Measurements from ENCODE around the gene SLBP. TPM values are rescaled to one million over a fixed set of nuclear protein-coding genes. Genes with fewer than 3 reads are reported as not detected.

The SLBP gene
- total RNA-seq, 1 experiment from 2014 or later: 98.3 TPM

DNA sequence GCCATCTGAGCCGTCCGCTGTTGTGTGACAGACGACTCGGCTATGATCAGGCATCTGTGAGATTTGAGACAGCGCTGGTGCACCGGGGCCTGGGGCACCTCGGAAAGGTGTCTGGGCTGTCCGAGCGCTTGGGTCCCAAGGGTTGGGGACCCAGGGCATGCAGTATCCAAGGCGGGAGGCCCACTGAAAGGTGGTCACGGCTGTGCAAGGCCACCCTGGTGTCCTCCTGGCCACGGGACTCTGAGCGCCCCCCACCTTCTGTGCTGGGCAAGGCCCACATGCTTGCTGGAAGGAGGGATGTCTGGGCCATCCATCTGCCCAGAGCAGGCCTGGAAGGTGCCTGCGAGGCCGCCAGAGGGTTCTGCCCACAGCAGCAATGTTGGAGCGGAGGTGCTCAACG, 29.1 kb upstream of the SLBP start:
- BruUV-seq (replicated peaks): no TSS peak
- Histone ChIP-seq H3K9me3 (ENCODE audit: low read length) (no peaks in the 10 kb centered on the region), H3K27me3 (ENCODE audit: low read length) (no peaks in the 10 kb centered on the region), H4K20me1 (ENCODE audit: low read length) (no peaks in the 10 kb centered on the region), H3K4me3 (ENCODE audit: low read length) (no peak overlapping the region), H3K4me2 (ENCODE audit: low read length) (no peak overlapping the region), H3K36me3 (ENCODE audit: low read depth, low read length) (peaks cover 30% of the 10 kb centered on the region), H3K9me2 (replicated peaks; ENCODE audit: low read length) (no peaks in the 10 kb centered on the region), H3K4me1 (ENCODE audit: insufficient read depth, low read length) (no peaks in the 10 kb centered on the region), H3K9ac (ENCODE audit: low read length) (no peak overlapping the region), H2AFZ (ENCODE audit: low read length) (no peak overlapping the region), H3F3A (ENCODE audit: low read length, unreplicated experiment) (no peaks in the 10 kb centered on the region), H3K27ac (ENCODE audit: low read length) (no peak overlapping the region), H3K79me2 (ENCODE audit: low read length) (no peaks in the 10 kb centered on the region)
- TF ChIP-seq, protein P1, sequence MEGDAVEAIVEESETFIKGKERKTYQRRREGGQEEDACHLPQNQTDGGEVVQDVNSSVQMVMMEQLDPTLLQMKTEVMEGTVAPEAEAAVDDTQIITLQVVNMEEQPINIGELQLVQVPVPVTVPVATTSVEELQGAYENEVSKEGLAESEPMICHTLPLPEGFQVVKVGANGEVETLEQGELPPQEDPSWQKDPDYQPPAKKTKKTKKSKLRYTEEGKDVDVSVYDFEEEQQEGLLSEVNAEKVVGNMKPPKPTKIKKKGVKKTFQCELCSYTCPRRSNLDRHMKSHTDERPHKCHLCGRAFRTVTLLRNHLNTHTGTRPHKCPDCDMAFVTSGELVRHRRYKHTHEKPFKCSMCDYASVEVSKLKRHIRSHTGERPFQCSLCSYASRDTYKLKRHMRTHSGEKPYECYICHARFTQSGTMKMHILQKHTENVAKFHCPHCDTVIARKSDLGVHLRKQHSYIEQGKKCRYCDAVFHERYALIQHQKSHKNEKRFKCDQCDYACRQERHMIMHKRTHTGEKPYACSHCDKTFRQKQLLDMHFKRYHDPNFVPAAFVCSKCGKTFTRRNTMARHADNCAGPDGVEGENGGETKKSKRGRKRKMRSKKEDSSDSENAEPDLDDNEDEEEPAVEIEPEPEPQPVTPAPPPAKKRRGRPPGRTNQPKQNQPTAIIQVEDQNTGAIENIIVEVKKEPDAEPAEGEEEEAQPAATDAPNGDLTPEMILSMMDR (conservative IDR thresholded peaks at IDR 0.05; ENCODE audit: low read depth, low read length): no peak
- TF ChIP-seq EZH2phosphoT487 (IDR thresholded peaks at IDR 0.05; ENCODE audit: borderline replicate concordance, low read length): no peak
- TF ChIP-seq EZH2 (IDR thresholded peaks at IDR 0.05; ENCODE audit: low read length, unreplicated experiment): no peak
- ATAC-seq (no peak), DNase-seq (no peak)
- ChIA-PET CTCF (no interaction called here), POLR2A (ENCODE audit: unreplicated experiment) (no interaction called here)
- intact Hi-C loops (cut with micrococcal nuclease): no loop called here

DNA sequence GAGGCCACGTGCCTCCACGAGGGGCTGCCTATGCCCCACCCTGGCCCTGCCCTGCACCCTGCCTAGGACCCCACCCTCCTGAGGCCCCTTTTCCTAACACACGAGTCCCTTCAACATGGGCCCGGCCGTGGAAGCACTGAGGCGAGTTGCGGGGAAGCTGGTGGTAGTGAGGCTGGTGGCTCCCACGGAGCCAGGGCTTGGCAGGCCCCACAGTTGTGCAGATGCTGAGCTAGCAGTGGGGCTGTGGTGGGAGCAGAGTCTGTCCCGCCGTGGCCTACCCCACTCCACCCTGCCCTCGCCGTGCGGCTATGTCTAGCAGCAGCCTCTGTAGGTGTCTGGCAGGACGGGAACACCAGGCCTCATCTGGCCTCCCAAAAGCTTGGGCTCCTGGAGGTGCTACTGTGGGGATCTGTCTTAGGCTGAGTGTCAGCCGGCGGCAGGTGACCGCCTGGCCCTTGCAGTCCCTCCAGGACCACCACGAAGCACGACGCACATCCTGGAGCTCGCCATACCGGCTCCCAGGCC, 28.0 kb upstream of the SLBP start:
- CTCF ChIA-PET: no interaction called here
- H3K36me3 ChIP-seq (ENCODE audit: low read depth, low read length): peaks cover 40% of the 10 kb centered on the region

DNA sequence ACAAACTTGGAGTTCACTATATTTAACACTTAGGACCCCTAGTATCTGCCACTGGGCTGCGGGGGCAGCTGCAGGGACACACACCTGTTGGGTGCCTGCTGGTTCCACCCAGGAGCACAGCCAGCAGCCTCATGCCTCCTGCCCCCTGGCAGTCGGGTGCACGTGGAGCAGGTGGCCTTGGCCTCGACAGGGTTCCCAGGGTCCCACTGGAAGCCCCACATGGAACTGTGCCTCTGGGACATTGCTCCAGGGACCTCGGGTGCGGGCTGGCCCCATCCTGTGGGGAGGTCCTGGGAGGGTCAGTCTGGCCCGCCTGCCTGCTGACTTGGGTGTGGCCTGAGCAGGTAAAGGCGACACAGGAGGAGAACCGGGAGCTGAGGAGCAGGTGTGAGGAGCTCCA, 27.2 kb upstream of the SLBP start:
- DNase-seq (no peak), ATAC-seq (no peak)
- H3K4me3 ChIP-seq (ENCODE audit: low read length): no peak overlapping the region
- no peaks in the 10 kb centered on the region for H3F3A ChIP-seq (ENCODE audit: low read length, unreplicated experiment)
- H3K27ac ChIP-seq (ENCODE audit: low read length): no peak overlapping the region
- H3K9ac ChIP-seq (ENCODE audit: low read length): no peak overlapping the region
- POLR2A ChIA-PET (ENCODE audit: unreplicated experiment): no interaction called here
- no peaks in the 10 kb centered on the region for H3K79me2 ChIP-seq (ENCODE audit: low read length)
- no peaks in the 10 kb centered on the region for H3K9me2 ChIP-seq (replicated peaks; ENCODE audit: low read length)
- H4K20me1 ChIP-seq (ENCODE audit: low read length): no peaks in the 10 kb centered on the region
- TF ChIP-seq, protein P1 (conservative IDR thresholded peaks at IDR 0.05; ENCODE audit: low read depth, low read length): no peak
- TF ChIP-seq EZH2 (IDR thresholded peaks at IDR 0.05; ENCODE audit: low read length, unreplicated experiment) (no peak), EZH2phosphoT487 (IDR thresholded peaks at IDR 0.05; ENCODE audit: borderline replicate concordance, low read length) (no peak)
- no TSS peak for BruUV-seq (replicated peaks)
- no peak overlapping the region for H3K4me2 ChIP-seq (ENCODE audit: low read length)
- CTCF ChIA-PET: no interaction called here
- peaks cover 47% of the 10 kb centered on the region for H3K36me3 ChIP-seq (ENCODE audit: low read depth, low read length)
- H2AFZ ChIP-seq (ENCODE audit: low read length): no peak overlapping the region
- no peaks in the 10 kb centered on the region for H3K4me1 ChIP-seq (ENCODE audit: insufficient read depth, low read length)
- no peaks in the 10 kb centered on the region for H3K9me3 ChIP-seq (ENCODE audit: low read length)
- no peaks in the 10 kb centered on the region for H3K27me3 ChIP-seq (ENCODE audit: low read length)
- intact Hi-C loops (cut with micrococcal nuclease): no loop called here

More for the DNA sequence above, 28.0 kb upstream of the SLBP start:
- H3K79me2 ChIP-seq (ENCODE audit: low read length): no peaks in the 10 kb centered on the region
- TF ChIP-seq, protein P1 (conservative IDR thresholded peaks at IDR 0.05; ENCODE audit: low read depth, low read length): no peak
- TF ChIP-seq EZH2phosphoT487 (IDR thresholded peaks at IDR 0.05; ENCODE audit: borderline replicate concordance, low read length) (no peak), EZH2 (IDR thresholded peaks at IDR 0.05; ENCODE audit: low read length, unreplicated experiment) (no peak)
- ATAC-seq: no peak
- H3K9me2 ChIP-seq (replicated peaks; ENCODE audit: low read length): no peaks in the 10 kb centered on the region
- POLR2A ChIA-PET (ENCODE audit: unreplicated experiment): no interaction called here
- intact Hi-C loops (cut with micrococcal nuclease): no loop called here
- no peaks in the 10 kb centered on the region for H3K27me3 ChIP-seq (ENCODE audit: low read length)
- H3K9ac ChIP-seq (ENCODE audit: low read length): no peak overlapping the region
- no peaks in the 10 kb centered on the region for H3K9me3 ChIP-seq (ENCODE audit: low read length)
- no peak overlapping the region for H3K4me2 ChIP-seq (ENCODE audit: low read length)
- no TSS peak for BruUV-seq (replicated peaks)
- no peak overlapping the region for H3K4me3 ChIP-seq (ENCODE audit: low read length)
- H2AFZ ChIP-seq (ENCODE audit: low read length): no peak overlapping the region
- DNase-seq: no peak
- no peaks in the 10 kb centered on the region for H3K4me1 ChIP-seq (ENCODE audit: insufficient read depth, low read length)
- H3K27ac ChIP-seq (ENCODE audit: low read length): no peak overlapping the region
- no peaks in the 10 kb centered on the region for H4K20me1 ChIP-seq (ENCODE audit: low read length)
- H3F3A ChIP-seq (ENCODE audit: low read length, unreplicated experiment): no peaks in the 10 kb centered on the region
